Measurements from ENCODE around the gene UST.

GRCh38 chr6:148972481-148972880, 225.7 kb downstream of the UST start:
- TF ChIP-seq, protein P1, sequence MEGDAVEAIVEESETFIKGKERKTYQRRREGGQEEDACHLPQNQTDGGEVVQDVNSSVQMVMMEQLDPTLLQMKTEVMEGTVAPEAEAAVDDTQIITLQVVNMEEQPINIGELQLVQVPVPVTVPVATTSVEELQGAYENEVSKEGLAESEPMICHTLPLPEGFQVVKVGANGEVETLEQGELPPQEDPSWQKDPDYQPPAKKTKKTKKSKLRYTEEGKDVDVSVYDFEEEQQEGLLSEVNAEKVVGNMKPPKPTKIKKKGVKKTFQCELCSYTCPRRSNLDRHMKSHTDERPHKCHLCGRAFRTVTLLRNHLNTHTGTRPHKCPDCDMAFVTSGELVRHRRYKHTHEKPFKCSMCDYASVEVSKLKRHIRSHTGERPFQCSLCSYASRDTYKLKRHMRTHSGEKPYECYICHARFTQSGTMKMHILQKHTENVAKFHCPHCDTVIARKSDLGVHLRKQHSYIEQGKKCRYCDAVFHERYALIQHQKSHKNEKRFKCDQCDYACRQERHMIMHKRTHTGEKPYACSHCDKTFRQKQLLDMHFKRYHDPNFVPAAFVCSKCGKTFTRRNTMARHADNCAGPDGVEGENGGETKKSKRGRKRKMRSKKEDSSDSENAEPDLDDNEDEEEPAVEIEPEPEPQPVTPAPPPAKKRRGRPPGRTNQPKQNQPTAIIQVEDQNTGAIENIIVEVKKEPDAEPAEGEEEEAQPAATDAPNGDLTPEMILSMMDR (IDR thresholded peaks at IDR 0.05), result no peak
- TF ChIP-seq EP300 (IDR thresholded peaks at IDR 0.05) (no peak), POLR2A (IDR thresholded peaks at IDR 0.05) (no peak)
